GM12878 (cell line): ENCODE data around the gene C2orf92. TPM values are rescaled to one million over a fixed set of nuclear protein-coding genes. Genes with fewer than 3 reads are reported as not detected.
"Not testable (repeated sequence)": the region's sequence is repeated elsewhere in the genome, so short reads cannot be mapped to it uniquely, and the experiment has no call there.

Experiments
- ATAC-seq: fragments of 200-7000 bp; cut with Tn5 transposase; 3 replicates; pipeline ENCODE4 v1.9.1; 2020; ENCODE audit warnings: mild to moderate bottlenecking, moderate library complexity
- BruUV-seq: library from RNA; stranded (reverse); fragments of 400-500 nt; replicated peaks from 2 replicates; lab custom pipeline; 2021; lab: Mats Ljungman, UMichigan
- CTCF ChIA-PET: fragments of 300-600 bp; sonication (Branson Sonifier 250); formaldehyde crosslinking; extraction: SDS; loops from one replicate; lab custom pipeline; 2021; ENCODE audit warnings: inconsistent platforms; lab: Yijun Ruan, JAX
- POLR2A ChIA-PET: fragments of 350-600 bp; formaldehyde crosslinking; extraction: SDS; loops from one replicate; lab custom pipeline; 2021; ENCODE audit warnings: inconsistent platforms; lab: Charles Lee
- RAD21 ChIA-PET: fragments of 300-600 bp; sonication (Branson Sonifier 250); formaldehyde crosslinking; loops from one replicate; lab custom pipeline; 2023; ENCODE audit warnings: antibody characterized with exemption; ENCODE audit not compliant: unreplicated experiment; lab: Charles Lee
- SMC1A ChIA-PET: fragments of 300-600 bp; sonication (Branson Sonifier 250); formaldehyde crosslinking; loops from one replicate; lab custom pipeline; 2023; ENCODE audit not compliant: unreplicated experiment, uncharacterized antibody; lab: Charles Lee
- DNase-seq: peaks from one replicate; pipeline ENCODE4 v3.0.0-alpha.2; 2011; ENCODE audit warnings: low read depth, low spot score
- FAIRE-seq: peaks from 3 replicates; lab custom pipeline; 2011; peaks lifted over from hg19 to GRCh38; lab: Jason Lieb, UNC
- H2AFZ ChIP-seq: 2 replicates; pipeline ENCODE4 v1.6.0; 2011; ENCODE audit warnings: low read depth, low read length, control low read depth; ENCODE audit not compliant: control insufficient read depth
- H3K27ac ChIP-seq: 2 replicates; pipeline ENCODE4 v1.5.1; 2011; ENCODE audit warnings: control low read depth; ENCODE audit not compliant: control insufficient read depth, insufficient read depth
- H3K27me3 ChIP-seq, 2 experiments: replicated peaks in 1 of 2; 2 replicates each; pipeline versions ENCODE4 v1.6.0 to v1.6.1; 2011; ENCODE audit warnings: low read length in 1 of 2; ENCODE audit not compliant: control insufficient read depth in 2 of 2, insufficient read depth in 2 of 2
- H3K36me3 ChIP-seq, 2 experiments: 2 replicates each; pipeline ENCODE4 v1.5.1; 2011; ENCODE audit warnings: low read length in 1 of 2; ENCODE audit not compliant: control insufficient read depth in 2 of 2, insufficient read depth in 2 of 2
- H3K4me1 ChIP-seq: 2 replicates; pipeline ENCODE4 v1.6.1; 2011; ENCODE audit warnings: mild to moderate bottlenecking, low read length, moderate library complexity, mixed read lengths; ENCODE audit not compliant: control insufficient read depth, insufficient read depth
- H3K4me2 ChIP-seq: 2 replicates; pipeline ENCODE4 v1.6.0; 2011; ENCODE audit warnings: control low read depth; ENCODE audit not compliant: control insufficient read depth, insufficient read depth
- H3K4me3 ChIP-seq: fragments of 200-600 bp; sonication (generic); 2 replicates; pipeline ENCODE4 v1.5.1; 2016
- H3K79me2 ChIP-seq: 2 replicates; pipeline ENCODE4 v1.6.0; 2011; ENCODE audit warnings: low read length; ENCODE audit not compliant: control insufficient read depth, insufficient read depth
- H3K9ac ChIP-seq: 2 replicates; pipeline ENCODE4 v1.8.0; 2011; ENCODE audit warnings: low read length, control low read depth, mixed read lengths; ENCODE audit not compliant: control insufficient read depth, insufficient read depth
- H3K9me3 ChIP-seq: replicated peaks from 3 replicates; pipeline ENCODE4 v1.5.1; 2011; ENCODE audit warnings: mild to moderate bottlenecking, low read length; ENCODE audit not compliant: control insufficient read depth, insufficient read depth
- H4K20me1 ChIP-seq: 2 replicates; pipeline ENCODE4 v1.6.0; 2011; ENCODE audit not compliant: control insufficient read depth, insufficient read depth
- ESRRA ChIP-seq: IDR thresholded peaks from 2 replicates; pipeline ENCODE4 v1.6.1; 2012; ENCODE audit warnings: mild to moderate bottlenecking, low read length, improper control_type of control experiment
- NR2C2 ChIP-seq: IDR thresholded peaks from 2 replicates; pipeline ENCODE4 v1.6.1; 2011; ENCODE audit warnings: borderline replicate concordance, low read depth; ENCODE audit not compliant: control insufficient read depth, insufficient read length
- STAT1 ChIP-seq: fragments of 450-650 bp; conservative IDR thresholded peaks from 2 replicates; pipeline ENCODE4 v1.6.1; 2014; ENCODE audit warnings: antibody characterized with exemption, mild to moderate bottlenecking
- TCF3 ChIP-seq: IDR thresholded peaks from 2 replicates; pipeline ENCODE4 v1.6.1; 2012; ENCODE audit warnings: low read depth, mild to moderate bottlenecking, low read length, borderline replicate concordance; ENCODE audit not compliant: insufficient read depth
- WGBS: methylation state at CpG from one replicate; pipeline ENCODE4 v1.1.6; 2016; ENCODE audit warnings: low lambda C conversion rate; ENCODE audit not compliant: insufficient replicate concordance, insufficient coverage; ENCODE audit errors: missing lambda C conversion rate; 5-methylcytosine and 5-hydroxymethylcytosine counted together
- in situ Hi-C: fragments of 300-500 bp; cut with MboI; formaldehyde crosslinking; loops from 9 replicates; pipeline ENCODE4 v1.14.3; 2018; ENCODE audit warnings: mixed read lengths
- intact Hi-C: fragments of 100-400 bp; cut with micrococcal nuclease; formaldehyde crosslinking; loops from one replicate; pipeline ENCODE4 v1.14.2; 2022; ENCODE audit not compliant: unreplicated experiment
- polyA plus RNA-seq, 11 experiments: library from polyadenylated mRNA; depleted of rRNA in 4 of 11; unstranded in 6 of 11; stranded (reverse) in 5 of 11; fragments of >200 nt; fragmentation: Nextera tagmentation in 4 of 11; fragmentation: Illumina TruSeq in 1 of 11; extraction: Ambion mirVana in 4 of 11; extraction: Trizol in 1 of 11; gene quantifications; 1 replicate in 1 of 11; 2 replicates in 10 of 11; pipeline versions ENCODE4 v1.2.1 to v1.2.3, GENCODE V29; 2011 to 2016; ENCODE audit warnings: inconsistent platforms in 2 of 11, missing spikeins in 2 of 11, low read depth in 1 of 11
- total RNA-seq, 4 experiments: library from RNA; depleted of rRNA in 3 of 4; stranded (reverse); fragments of >200 nt in 3 of 4; fragmentation: Illumina TruSeq in 1 of 4; extraction: Trizol in 1 of 4; gene quantifications; 2 replicates each; pipeline versions ENCODE4 v1.2.1 to v1.2.3, GENCODE V29; 2013 to 2021
- TF ChIP-seq, protein P1 (sequence below): fragments of 450-650 bp; formaldehyde crosslinking; IDR thresholded peaks from 2 replicates; pipeline ENCODE4 v1.4.0; 2020; ENCODE audit warnings: mild to moderate bottlenecking, moderate library complexity
- TF ChIP-seq, protein P2 (sequence below): fragments of 450-650 bp; IDR thresholded peaks from 2 replicates; pipeline ENCODE4 v1.6.1; 2016; ENCODE audit warnings: mild to moderate bottlenecking, moderate library complexity, borderline replicate concordance

The C2orf92 gene
- total and polyA plus RNA-seq, 10 of the 15 experiments (the other 5 are each of a cell fraction or from before 2014, with no cell fraction given): 0.40 to 10.1 (median 3.7) TPM

DNA sequence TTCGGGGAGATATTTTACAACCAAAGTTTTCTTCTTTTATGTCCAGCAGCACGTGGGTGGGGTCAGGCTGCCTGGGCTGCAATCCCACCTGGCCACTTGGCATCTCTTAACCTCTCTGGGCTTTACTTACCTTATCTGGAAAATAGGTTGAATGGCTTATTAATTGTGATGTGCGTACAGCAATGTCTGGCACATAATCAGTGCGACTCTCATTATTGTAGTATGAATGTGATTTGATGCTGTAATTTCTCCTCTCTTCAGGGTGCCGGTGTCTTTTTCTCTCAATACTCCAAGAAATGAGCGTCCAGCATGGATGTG lies 41.8 kb downstream of the C2orf92 start (continued):
- TF ChIP-seq TCF3 (no peak), NR2C2 (no peak), STAT1 (no peak)

DNA sequence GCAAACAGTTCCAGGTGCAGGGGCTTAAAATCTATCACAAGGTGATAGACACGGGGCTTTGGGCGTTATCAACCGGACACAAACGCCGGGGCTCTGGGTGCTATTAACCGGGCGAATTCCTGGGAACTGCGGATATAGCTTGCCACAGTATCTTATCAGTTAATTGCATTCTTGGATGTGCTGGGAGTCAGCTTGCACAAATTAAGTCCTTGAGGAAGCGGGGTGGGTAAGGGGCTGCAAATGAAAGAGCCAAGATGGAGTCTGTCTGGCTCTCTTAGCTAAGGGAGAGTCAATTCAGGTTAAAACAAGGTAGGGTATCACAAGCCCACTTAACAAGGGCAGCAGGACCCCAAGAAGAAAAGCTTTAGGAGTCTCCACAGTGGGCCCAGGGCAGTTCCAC lies 42.7 kb downstream of the C2orf92 start:
- SMC1A ChIA-PET: interaction anchor here (1.7 kb wide), 1 partner anchor 476 kb away, joined by 4 read pairs; no protein-coding TSS in a partner anchor
- in situ Hi-C loops, H3K4me2 ChIP-seq, H2AFZ ChIP-seq, H3K9me3 ChIP-seq, DNase-seq, FAIRE-seq, H3K4me3 ChIP-seq, intact Hi-C loops, RAD21 ChIA-PET, H4K20me1 ChIP-seq, ATAC-seq, H3K9ac ChIP-seq, H3K27ac ChIP-seq, BruUV-seq, H3K79me2 ChIP-seq, H3K36me3 ChIP-seq, H3K4me1 ChIP-seq, H3K27me3 ChIP-seq: not testable (repeated sequence)
- CTCF ChIA-PET: interaction anchor here (0.8 to 1.1 kb wide), 4 partner anchors 10 to 673 kb away, joined by 3 to 4 read pairs (median 4); no protein-coding TSS in a partner anchor
- POLR2A ChIA-PET: interaction anchor here (1.4 kb wide), 1 partner anchor 12 kb away, joined by 3 read pairs; no protein-coding TSS in a partner anchor
- WGBS: 42% methylated on average over 9 of the region's 9 CpGs

DNA sequence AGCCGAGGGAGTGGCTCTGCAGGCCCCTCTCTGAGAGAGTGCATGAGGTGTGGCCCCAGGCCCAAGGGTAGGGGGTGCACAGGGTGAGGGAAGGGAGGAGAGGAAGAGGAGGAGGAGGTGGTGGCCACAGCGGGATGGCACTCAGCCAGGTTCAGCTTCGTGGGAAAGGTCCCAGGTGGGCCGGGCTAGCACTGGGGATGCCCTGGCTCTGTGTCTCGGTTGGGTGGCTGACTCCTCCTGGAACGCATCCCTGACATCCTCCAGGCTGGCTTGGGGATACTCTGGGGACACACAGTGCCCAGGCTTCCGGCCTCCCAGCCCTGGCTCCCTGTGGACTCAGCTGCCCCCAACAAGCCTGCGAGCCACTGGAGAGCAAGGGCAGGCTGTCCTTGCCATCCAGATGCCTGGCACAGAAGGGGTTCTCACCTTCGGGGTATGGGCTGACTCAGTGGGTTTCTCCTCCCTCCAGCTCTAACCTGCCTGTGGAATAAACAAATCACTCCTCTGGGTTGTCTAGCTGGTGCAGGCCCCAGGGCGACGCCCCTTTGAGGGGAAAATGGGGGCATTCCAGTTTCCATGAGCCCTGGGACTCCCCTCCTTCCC lies 43.3 kb downstream of the C2orf92 start:
- Histone ChIP-seq H3K36me3 (no peaks in the 10 kb centered on the region), H3K4me3 (no peak overlapping the region), H4K20me1 (no peaks in the 10 kb centered on the region), H3K9me3 (no peaks in the 10 kb centered on the region), H3K4me2 (no peak overlapping the region), H3K79me2 (no peaks in the 10 kb centered on the region), H3K27me3 (no peaks in the 10 kb centered on the region), H3K9ac (no peak overlapping the region), H3K4me1 (0 out of 2 replicates have a peak, but pooled peaks cover 3% of the 10 kb centered on the region), H2AFZ (peak overlapping the region; percentile 56; the same call in 1 of the 2 replicates), H3K27ac (no peak overlapping the region)
- no peak for DNase-seq
- ChIA-PET POLR2A (no interaction called here), RAD21 (no interaction called here), SMC1A (no interaction called here), CTCF (interaction anchor here (0.9 to 1.1 kb wide), 4 partner anchors 11 to 476 kb away, joined by 3 to 4 read pairs (median 3); no protein-coding TSS in a partner anchor)
- 43% methylated on average over 11 of the region's 11 CpGs for WGBS
- BruUV-seq: no TSS peak
- intact Hi-C loops (no loop called here), in situ Hi-C loops (no loop called here)
- ATAC-seq: no peak
- FAIRE-seq: no peak
- TF ChIP-seq ESRRA: no peak
- TF ChIP-seq, protein P1, sequence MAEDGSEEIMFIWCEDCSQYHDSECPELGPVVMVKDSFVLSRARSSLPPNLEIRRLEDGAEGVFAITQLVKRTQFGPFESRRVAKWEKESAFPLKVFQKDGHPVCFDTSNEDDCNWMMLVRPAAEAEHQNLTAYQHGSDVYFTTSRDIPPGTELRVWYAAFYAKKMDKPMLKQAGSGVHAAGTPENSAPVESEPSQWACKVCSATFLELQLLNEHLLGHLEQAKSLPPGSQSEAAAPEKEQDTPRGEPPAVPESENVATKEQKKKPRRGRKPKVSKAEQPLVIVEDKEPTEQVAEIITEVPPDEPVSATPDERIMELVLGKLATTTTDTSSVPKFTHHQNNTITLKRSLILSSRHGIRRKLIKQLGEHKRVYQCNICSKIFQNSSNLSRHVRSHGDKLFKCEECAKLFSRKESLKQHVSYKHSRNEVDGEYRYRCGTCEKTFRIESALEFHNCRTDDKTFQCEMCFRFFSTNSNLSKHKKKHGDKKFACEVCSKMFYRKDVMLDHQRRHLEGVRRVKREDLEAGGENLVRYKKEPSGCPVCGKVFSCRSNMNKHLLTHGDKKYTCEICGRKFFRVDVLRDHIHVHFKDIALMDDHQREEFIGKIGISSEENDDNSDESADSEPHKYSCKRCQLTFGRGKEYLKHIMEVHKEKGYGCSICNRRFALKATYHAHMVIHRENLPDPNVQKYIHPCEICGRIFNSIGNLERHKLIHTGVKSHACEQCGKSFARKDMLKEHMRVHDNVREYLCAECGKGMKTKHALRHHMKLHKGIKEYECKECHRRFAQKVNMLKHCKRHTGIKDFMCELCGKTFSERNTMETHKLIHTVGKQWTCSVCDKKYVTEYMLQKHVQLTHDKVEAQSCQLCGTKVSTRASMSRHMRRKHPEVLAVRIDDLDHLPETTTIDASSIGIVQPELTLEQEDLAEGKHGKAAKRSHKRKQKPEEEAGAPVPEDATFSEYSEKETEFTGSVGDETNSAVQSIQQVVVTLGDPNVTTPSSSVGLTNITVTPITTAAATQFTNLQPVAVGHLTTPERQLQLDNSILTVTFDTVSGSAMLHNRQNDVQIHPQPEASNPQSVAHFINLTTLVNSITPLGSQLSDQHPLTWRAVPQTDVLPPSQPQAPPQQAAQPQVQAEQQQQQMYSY (CRISPR knock-in tag): no peak
- TF ChIP-seq, protein P2, sequence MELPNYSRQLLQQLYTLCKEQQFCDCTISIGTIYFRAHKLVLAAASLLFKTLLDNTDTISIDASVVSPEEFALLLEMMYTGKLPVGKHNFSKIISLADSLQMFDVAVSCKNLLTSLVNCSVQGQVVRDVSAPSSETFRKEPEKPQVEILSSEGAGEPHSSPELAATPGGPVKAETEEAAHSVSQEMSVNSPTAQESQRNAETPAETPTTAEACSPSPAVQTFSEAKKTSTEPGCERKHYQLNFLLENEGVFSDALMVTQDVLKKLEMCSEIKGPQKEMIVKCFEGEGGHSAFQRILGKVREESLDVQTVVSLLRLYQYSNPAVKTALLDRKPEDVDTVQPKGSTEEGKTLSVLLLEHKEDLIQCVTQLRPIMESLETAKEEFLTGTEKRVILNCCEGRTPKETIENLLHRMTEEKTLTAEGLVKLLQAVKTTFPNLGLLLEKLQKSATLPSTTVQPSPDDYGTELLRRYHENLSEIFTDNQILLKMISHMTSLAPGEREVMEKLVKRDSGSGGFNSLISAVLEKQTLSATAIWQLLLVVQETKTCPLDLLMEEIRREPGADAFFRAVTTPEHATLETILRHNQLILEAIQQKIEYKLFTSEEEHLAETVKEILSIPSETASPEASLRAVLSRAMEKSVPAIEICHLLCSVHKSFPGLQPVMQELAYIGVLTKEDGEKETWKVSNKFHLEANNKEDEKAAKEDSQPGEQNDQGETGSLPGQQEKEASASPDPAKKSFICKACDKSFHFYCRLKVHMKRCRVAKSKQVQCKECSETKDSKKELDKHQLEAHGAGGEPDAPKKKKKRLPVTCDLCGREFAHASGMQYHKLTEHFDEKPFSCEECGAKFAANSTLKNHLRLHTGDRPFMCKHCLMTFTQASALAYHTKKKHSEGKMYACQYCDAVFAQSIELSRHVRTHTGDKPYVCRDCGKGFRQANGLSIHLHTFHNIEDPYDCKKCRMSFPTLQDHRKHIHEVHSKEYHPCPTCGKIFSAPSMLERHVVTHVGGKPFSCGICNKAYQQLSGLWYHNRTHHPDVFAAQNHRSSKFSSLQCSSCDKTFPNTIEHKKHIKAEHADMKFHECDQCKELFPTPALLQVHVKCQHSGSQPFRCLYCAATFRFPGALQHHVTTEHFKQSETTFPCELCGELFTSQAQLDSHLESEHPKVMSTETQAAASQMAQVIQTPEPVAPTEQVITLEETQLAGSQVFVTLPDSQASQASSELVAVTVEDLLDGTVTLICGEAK: no peak
